Neuronal stem cell (in vitro differentiated cells): ENCODE measurements around the gene MRNIP.

ENCODE experiments used
- DNase-seq: peaks from one replicate; pipeline ENCODE4 v3.0.0-alpha.2; 2013; ENCODE audit warnings: low spot score
- H2AFZ ChIP-seq: one replicate; pipeline ENCODE4 v1.6.1; 2013; ENCODE audit warnings: mild to moderate bottlenecking, low read length, inconsistent platforms
- H2AK5ac ChIP-seq: 2 replicates; pipeline ENCODE4 v1.6.1; 2013; ENCODE audit warnings: low read depth, mild to moderate bottlenecking, inconsistent platforms, low read length, moderate library complexity, mixed read lengths
- H2BK120ac ChIP-seq: 2 replicates; pipeline ENCODE4 v1.6.1; 2013; ENCODE audit warnings: low read depth, mild to moderate bottlenecking, inconsistent platforms, low read length, moderate library complexity, mixed read lengths
- H2BK12ac ChIP-seq: one replicate; pipeline ENCODE4 v1.6.1; 2013; ENCODE audit warnings: low read length, inconsistent platforms
- H2BK15ac ChIP-seq: 2 replicates; pipeline ENCODE4 v1.6.1; 2013; ENCODE audit warnings: mild to moderate bottlenecking, low read length, inconsistent platforms, mixed read lengths
- H2BK5ac ChIP-seq: one replicate; pipeline ENCODE4 v1.6.1; 2013; ENCODE audit warnings: inconsistent platforms, mild to moderate bottlenecking, low read length, moderate library complexity
- H3K14ac ChIP-seq: one replicate; pipeline ENCODE4 v1.6.1; 2013; ENCODE audit warnings: low read length, inconsistent platforms
- H3K18ac ChIP-seq: 2 replicates; pipeline ENCODE4 v1.6.1; 2013; ENCODE audit warnings: low read length, inconsistent platforms
- H3K23ac ChIP-seq: 2 replicates; pipeline ENCODE4 v1.6.1; 2013; ENCODE audit warnings: low read depth, mild to moderate bottlenecking, mixed read lengths, low read length, inconsistent platforms; ENCODE audit not compliant: poor library complexity
- H3K27ac ChIP-seq: replicated peaks from 3 replicates; pipeline ENCODE4 v1.5.1; 2013; ENCODE audit warnings: low read length, inconsistent platforms
- H3K27me3 ChIP-seq, 3 experiments: 2 replicates each; pipeline ENCODE4 v1.6.1; 2013; ENCODE audit warnings: low read length in 3 of 3, mild to moderate bottlenecking in 2 of 3, inconsistent platforms in 1 of 3, low read depth in 1 of 3, mixed read lengths in 1 of 3, moderate library complexity in 1 of 3; ENCODE audit not compliant: control insufficient read depth in 3 of 3, insufficient read depth in 3 of 3
- H3K36me3 ChIP-seq, 2 donors: replicated peaks in 1 of 2; 2 replicates each; pipeline ENCODE4 v1.6.1; 2013; ENCODE audit warnings: low read length in 2 of 2; ENCODE audit not compliant: control insufficient read depth in 2 of 2, insufficient read depth in 2 of 2
- H3K4ac ChIP-seq: 2 replicates; pipeline ENCODE4 v1.6.1; 2013; ENCODE audit warnings: inconsistent platforms, mild to moderate bottlenecking, low read length, moderate library complexity
- H3K4me1 ChIP-seq, 2 donors: 1 replicate in 1 of 2; 2 replicates in 1 of 2; pipeline ENCODE4 v1.6.1; 2013; ENCODE audit warnings: low read length in 2 of 2, low read depth in 1 of 2; ENCODE audit not compliant: control insufficient read depth in 2 of 2, insufficient read depth in 1 of 2
- H3K4me2 ChIP-seq: one replicate; pipeline ENCODE4 v1.6.1; 2013; ENCODE audit warnings: mild to moderate bottlenecking, low read length, inconsistent platforms; ENCODE audit not compliant: insufficient read depth, poor library complexity, severe bottlenecking
- H3K4me3 ChIP-seq, 2 donors: 2 replicates each; pipeline ENCODE4 v1.5.1; 2013; ENCODE audit warnings: low read length in 2 of 2, mild to moderate bottlenecking in 2 of 2, inconsistent platforms in 1 of 2, moderate library complexity in 1 of 2
- H3K79me1 ChIP-seq: one replicate; pipeline ENCODE4 v1.6.1; 2013; ENCODE audit warnings: low read depth, mild to moderate bottlenecking, inconsistent platforms, low read length, moderate library complexity
- H3K9ac ChIP-seq: one replicate; pipeline ENCODE4 v1.6.1; 2013; ENCODE audit warnings: mild to moderate bottlenecking, low read depth, low read length, inconsistent platforms; ENCODE audit not compliant: poor library complexity
- H3K9me3 ChIP-seq, 2 donors: replicated peaks in 1 of 2; 2 replicates each; pipeline versions ENCODE3 to v1.6.1; 2013; ENCODE audit warnings: low read length in 2 of 2, mild to moderate bottlenecking in 2 of 2, inconsistent platforms in 1 of 2, low read depth in 1 of 2, mixed read lengths in 1 of 2, moderate library complexity in 1 of 2; ENCODE audit not compliant: control insufficient read depth in 2 of 2, insufficient read depth in 1 of 2
- H4K8ac ChIP-seq: one replicate; pipeline ENCODE4 v1.6.1; 2013; ENCODE audit warnings: low read depth, mild to moderate bottlenecking, inconsistent platforms, low read length, moderate library complexity
- H4K91ac ChIP-seq: one replicate; pipeline ENCODE4 v1.6.1; 2013; ENCODE audit warnings: low read length, low read depth, mild to moderate bottlenecking, inconsistent platforms; ENCODE audit not compliant: poor library complexity
- WGBS, 2 donors: extraction: QIAGEN DNeasy Blood & Tissue Kit; methylation state at CpG; one replicate each; pipeline ENCODE4 v1.1.7; 2013; ENCODE audit warnings: missing lambda C conversion rate in 2 of 2, mixed read lengths in 1 of 2; ENCODE audit not compliant: insufficient read length in 2 of 2, insufficient replicate concordance in 1 of 2; ENCODE audit errors: extremely low coverage in 2 of 2; 5-methylcytosine and 5-hydroxymethylcytosine counted together

Gene MRNIP

GRCh38 chr5:179858241-179858585, 404 bp downstream of the MRNIP start:
- Histone ChIP-seq H3K18ac (peak overlapping the region; percentile 88), H3K9ac (peak overlapping the region; percentile 88), H3K4me3 (peak overlapping the region; percentile 92 to 95), H2AK5ac (peak overlapping the region; percentile 20), H3K27me3 (no peaks in the 10 kb centered on the region), H3K36me3 (peaks cover 9 to 30% of the 10 kb centered on the region in 2 donors), H2BK120ac (no peak overlapping the region), H4K8ac (no peak overlapping the region), H3K14ac (no peak overlapping the region), H3K4me2 (peak overlapping the region; percentile 86), H2BK5ac (peak overlapping the region; percentile 96), H3K27ac (peak overlapping the region; percentile 52), H3K23ac (peak overlapping the region; percentile 95), H4K91ac (no peak overlapping the region), H3K4me1 (peaks cover 1 to 2% of the 10 kb centered on the region in 2 donors), H2BK15ac (peak overlapping the region; percentile 7), H3K79me1 (peaks cover 4% of the 10 kb centered on the region), H2BK12ac (no peak overlapping the region), H2AFZ (peak overlapping the region; percentile 98), H3K4ac (no peak overlapping the region), H3K9me3 (peaks cover 2 to 5% of the 10 kb centered on the region in 2 donors)
- no CpG with 5 or more reads among the region's 32 CpGs for WGBS, 2 donors
- DNase-seq = no peak

GRCh38 chr5:179854356-179854755, 4.3 kb downstream of the MRNIP start:
- Histone ChIP-seq H2BK15ac (no peak overlapping the region), H3K27ac (no peak overlapping the region), H3K9ac (no peak overlapping the region), H2AK5ac (no peak overlapping the region), H2BK120ac (no peak overlapping the region), H3K36me3 (peaks cover 29 to 48% of the 10 kb centered on the region in 2 donors), H2BK12ac (no peak overlapping the region), H3K4me1 (no peaks in the 10 kb centered on the region), H3K4ac (no peak overlapping the region), H3K4me3 (no peak overlapping the region), H3K23ac (no peak overlapping the region), H2BK5ac (no peak overlapping the region), H3K79me1 (peaks cover 6% of the 10 kb centered on the region), H3K18ac (no peak overlapping the region), H2AFZ (no peak overlapping the region), H4K8ac (no peak overlapping the region), H3K9me3 (no peaks in the 10 kb centered on the region), H4K91ac (no peak overlapping the region), H3K4me2 (no peak overlapping the region), H3K27me3 (no peaks in the 10 kb centered on the region), H3K14ac (no peak overlapping the region)
- no peak for DNase-seq
- WGBS, 2 donors = 100% methylated on average over 2 of the region's 8 CpGs; no CpG with 5 or more reads in 1 of the 2 donors

DNA sequence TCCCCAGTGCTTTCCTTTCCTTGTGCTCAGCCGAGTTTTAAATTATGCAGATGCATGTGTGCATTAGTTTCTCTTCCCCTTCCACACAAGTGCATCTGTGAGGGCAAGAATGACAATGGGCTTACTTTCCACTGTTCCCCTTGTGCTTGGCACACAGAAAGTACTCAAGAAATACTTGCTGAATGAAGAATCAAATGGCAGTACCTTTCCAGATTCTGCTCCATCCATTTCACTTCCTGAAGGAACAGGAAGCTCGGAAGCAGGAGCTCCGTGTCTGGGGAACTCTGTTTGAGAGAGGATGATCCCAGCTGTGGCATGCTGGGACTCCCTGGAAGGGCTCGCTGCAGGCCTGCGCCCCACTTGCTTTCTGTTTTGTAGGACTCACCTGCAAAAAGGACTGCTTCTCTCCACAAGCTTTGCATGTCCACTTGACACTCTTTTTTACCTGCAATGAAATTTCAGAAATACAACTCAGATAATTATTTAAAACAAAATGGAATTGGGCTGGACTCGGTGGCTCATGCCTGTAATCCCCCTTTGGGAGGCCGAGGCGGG, 5.5 kb downstream of the MRNIP start:
- Histone ChIP-seq H3K4me1 (no peaks in the 10 kb centered on the region), H3K79me1 (peaks cover 6% of the 10 kb centered on the region), H3K9me3 (no peaks in the 10 kb centered on the region), H4K91ac (no peak overlapping the region), H3K14ac (no peak overlapping the region), H2BK5ac (no peak overlapping the region), H3K27ac (no peak overlapping the region), H3K18ac (no peak overlapping the region), H3K4me3 (no peak overlapping the region), H3K27me3 (no peaks in the 10 kb centered on the region), H3K9ac (no peak overlapping the region), H3K4me2 (no peak overlapping the region), H3K23ac (no peak overlapping the region), H4K8ac (no peak overlapping the region), H2BK120ac (no peak overlapping the region), H2BK12ac (no peak overlapping the region), H3K36me3 (peaks cover 35 to 60% of the 10 kb centered on the region in 2 donors), H2BK15ac (no peak overlapping the region), H3K4ac (no peak overlapping the region), H2AK5ac (no peak overlapping the region), H2AFZ (no peak overlapping the region)
- DNase-seq = no peak
- WGBS, 2 donors = no CpG with 5 or more reads among the region's 8 CpGs

- no CpG with 5 or more reads among the region's 9 CpGs for WGBS, 2 donors
- no peak overlapping the region for H3K18ac ChIP-seq
- no peak for DNase-seq
- H3K23ac ChIP-seq = no peak overlapping the region
- H3K9ac ChIP-seq = no peak overlapping the region
- no peak overlapping the region for H4K91ac ChIP-seq
- H2AK5ac ChIP-seq = no peak overlapping the region
- no peak overlapping the region for H2BK12ac ChIP-seq
- H2BK15ac ChIP-seq = no peak overlapping the region
- no peaks in the 10 kb centered on the region for H3K4me1 ChIP-seq
- no peak overlapping the region for H2BK120ac ChIP-seq
- no peak overlapping the region for H2AFZ ChIP-seq
- H3K4me3 ChIP-seq = no peak overlapping the region
- peaks cover 4% of the 10 kb centered on the region for H3K79me1 ChIP-seq
- no peak overlapping the region for H3K4me2 ChIP-seq
- peaks cover 53 to 84% of the 10 kb centered on the region in 2 donors for H3K36me3 ChIP-seq
- H4K8ac ChIP-seq = no peak overlapping the region
- H2BK5ac ChIP-seq = no peak overlapping the region
- H3K27ac ChIP-seq = no peak overlapping the region
- H3K27me3 ChIP-seq = no peaks in the 10 kb centered on the region
- H3K4ac ChIP-seq = no peak overlapping the region
- H3K9me3 ChIP-seq = peaks cover 13 to 28% of the 10 kb centered on the region in 2 donors
- no peak overlapping the region for H3K14ac ChIP-seq
Measured at GRCh38 chr5:179841621-179842020, 17.0 kb downstream of the MRNIP start.
